ENCODE measurements around the gene PRR20G. TPM values are rescaled to one million over a fixed set of nuclear protein-coding genes. Genes with fewer than 3 reads are reported as not detected.

PRR20G gene
- total and polyA plus RNA-seq, 2 experiments from 2014 or later = 0.39 TPM; not detected in 1

- TF ChIP-seq REST (IDR thresholded peaks at IDR 0.05; ENCODE audit: unreplicated experiment) (no peak), ZNF331 (CRISPR knock-in tag; IDR thresholded peaks at IDR 0.05; ENCODE audit: low read depth) (no peak)
These were observed 23.6 kb downstream of the PRR20G start (continued) for GRCh38 chr3:127264292-127264691.

- ATAC-seq = no peak
- H3K27ac ChIP-seq (ENCODE audit: low read depth) = no peak overlapping the region
- TF ChIP-seq, protein P1, sequence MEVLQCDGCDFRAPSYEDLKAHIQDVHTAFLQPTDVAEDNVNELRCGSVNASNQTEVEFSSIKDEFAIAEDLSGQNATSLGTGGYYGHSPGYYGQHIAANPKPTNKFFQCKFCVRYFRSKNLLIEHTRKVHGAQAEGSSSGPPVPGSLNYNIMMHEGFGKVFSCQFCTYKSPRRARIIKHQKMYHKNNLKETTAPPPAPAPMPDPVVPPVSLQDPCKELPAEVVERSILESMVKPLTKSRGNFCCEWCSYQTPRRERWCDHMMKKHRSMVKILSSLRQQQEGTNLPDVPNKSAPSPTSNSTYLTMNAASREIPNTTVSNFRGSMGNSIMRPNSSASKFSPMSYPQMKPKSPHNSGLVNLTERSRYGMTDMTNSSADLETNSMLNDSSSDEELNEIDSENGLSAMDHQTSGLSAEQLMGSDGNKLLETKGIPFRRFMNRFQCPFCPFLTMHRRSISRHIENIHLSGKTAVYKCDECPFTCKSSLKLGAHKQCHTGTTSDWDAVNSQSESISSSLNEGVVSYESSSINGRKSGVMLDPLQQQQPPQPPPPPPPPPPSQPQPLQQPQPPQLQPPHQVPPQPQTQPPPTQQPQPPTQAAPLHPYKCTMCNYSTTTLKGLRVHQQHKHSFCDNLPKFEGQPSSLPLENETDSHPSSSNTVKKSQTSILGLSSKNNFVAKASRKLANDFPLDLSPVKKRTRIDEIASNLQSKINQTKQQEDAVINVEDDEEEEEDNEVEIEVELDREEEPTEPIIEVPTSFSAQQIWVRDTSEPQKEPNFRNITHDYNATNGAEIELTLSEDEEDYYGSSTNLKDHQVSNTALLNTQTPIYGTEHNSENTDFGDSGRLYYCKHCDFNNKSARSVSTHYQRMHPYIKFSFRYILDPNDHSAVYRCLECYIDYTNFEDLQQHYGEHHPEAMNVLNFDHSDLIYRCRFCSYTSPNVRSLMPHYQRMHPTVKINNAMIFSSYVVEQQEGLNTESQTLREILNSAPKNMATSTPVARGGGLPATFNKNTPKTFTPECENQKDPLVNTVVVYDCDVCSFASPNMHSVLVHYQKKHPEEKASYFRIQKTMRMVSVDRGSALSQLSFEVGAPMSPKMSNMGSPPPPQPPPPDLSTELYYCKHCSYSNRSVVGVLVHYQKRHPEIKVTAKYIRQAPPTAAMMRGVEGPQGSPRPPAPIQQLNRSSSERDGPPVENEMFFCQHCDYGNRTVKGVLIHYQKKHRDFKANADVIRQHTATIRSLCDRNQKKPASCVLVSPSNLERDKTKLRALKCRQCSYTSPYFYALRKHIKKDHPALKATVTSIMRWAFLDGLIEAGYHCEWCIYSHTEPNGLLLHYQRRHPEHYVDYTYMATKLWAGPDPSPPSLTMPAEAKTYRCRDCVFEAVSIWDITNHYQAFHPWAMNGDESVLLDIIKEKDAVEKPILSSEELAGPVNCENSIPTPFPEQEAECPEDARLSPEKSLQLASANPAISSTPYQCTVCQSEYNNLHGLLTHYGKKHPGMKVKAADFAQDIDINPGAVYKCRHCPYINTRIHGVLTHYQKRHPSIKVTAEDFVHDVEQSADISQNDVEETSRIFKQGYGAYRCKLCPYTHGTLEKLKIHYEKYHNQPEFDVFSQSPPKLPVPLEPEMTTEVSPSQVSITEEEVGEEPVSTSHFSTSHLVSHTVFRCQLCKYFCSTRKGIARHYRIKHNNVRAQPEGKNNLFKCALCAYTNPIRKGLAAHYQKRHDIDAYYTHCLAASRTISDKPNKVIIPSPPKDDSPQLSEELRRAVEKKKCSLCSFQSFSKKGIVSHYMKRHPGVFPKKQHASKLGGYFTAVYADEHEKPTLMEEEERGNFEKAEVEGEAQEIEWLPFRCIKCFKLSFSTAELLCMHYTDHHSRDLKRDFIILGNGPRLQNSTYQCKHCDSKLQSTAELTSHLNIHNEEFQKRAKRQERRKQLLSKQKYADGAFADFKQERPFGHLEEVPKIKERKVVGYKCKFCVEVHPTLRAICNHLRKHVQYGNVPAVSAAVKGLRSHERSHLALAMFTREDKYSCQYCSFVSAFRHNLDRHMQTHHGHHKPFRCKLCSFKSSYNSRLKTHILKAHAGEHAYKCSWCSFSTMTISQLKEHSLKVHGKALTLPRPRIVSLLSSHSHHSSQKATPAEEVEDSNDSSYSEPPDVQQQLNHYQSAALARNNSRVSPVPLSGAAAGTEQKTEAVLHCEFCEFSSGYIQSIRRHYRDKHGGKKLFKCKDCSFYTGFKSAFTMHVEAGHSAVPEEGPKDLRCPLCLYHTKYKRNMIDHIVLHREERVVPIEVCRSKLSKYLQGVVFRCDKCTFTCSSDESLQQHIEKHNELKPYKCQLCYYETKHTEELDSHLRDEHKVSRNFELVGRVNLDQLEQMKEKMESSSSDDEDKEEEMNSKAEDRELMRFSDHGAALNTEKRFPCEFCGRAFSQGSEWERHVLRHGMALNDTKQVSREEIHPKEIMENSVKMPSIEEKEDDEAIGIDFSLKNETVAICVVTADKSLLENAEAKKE (CRISPR knock-in tag; IDR thresholded peaks at IDR 0.05) = no peak
- TF ChIP-seq, protein P2, sequence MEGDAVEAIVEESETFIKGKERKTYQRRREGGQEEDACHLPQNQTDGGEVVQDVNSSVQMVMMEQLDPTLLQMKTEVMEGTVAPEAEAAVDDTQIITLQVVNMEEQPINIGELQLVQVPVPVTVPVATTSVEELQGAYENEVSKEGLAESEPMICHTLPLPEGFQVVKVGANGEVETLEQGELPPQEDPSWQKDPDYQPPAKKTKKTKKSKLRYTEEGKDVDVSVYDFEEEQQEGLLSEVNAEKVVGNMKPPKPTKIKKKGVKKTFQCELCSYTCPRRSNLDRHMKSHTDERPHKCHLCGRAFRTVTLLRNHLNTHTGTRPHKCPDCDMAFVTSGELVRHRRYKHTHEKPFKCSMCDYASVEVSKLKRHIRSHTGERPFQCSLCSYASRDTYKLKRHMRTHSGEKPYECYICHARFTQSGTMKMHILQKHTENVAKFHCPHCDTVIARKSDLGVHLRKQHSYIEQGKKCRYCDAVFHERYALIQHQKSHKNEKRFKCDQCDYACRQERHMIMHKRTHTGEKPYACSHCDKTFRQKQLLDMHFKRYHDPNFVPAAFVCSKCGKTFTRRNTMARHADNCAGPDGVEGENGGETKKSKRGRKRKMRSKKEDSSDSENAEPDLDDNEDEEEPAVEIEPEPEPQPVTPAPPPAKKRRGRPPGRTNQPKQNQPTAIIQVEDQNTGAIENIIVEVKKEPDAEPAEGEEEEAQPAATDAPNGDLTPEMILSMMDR (conservative IDR thresholded peaks at IDR 0.05; ENCODE audit: low read depth in 2 of 2) = no peak
- no peak for TF ChIP-seq CREB1 (CRISPR knock-in tag; IDR thresholded peaks at IDR 0.05; ENCODE audit: low read depth)
- TF ChIP-seq ZNF331 (CRISPR knock-in tag; IDR thresholded peaks at IDR 0.05; ENCODE audit: low read depth) = no peak
- TF ChIP-seq, protein P3, sequence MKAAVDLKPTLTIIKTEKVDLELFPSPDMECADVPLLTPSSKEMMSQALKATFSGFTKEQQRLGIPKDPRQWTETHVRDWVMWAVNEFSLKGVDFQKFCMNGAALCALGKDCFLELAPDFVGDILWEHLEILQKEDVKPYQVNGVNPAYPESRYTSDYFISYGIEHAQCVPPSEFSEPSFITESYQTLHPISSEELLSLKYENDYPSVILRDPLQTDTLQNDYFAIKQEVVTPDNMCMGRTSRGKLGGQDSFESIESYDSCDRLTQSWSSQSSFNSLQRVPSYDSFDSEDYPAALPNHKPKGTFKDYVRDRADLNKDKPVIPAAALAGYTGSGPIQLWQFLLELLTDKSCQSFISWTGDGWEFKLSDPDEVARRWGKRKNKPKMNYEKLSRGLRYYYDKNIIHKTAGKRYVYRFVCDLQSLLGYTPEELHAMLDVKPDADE (IDR thresholded peaks at IDR 0.05) = no peak
- TF ChIP-seq EZH2phosphoT487 (IDR thresholded peaks at IDR 0.05; ENCODE audit: unreplicated experiment) = no peak
- Mint-ChIP-seq H3K4me1 (no peaks in the 10 kb centered on the region), H3K4me3 (no peak overlapping the region), H3K27me3 (ENCODE audit: insufficient read depth, low read depth, poor library complexity) (peaks cover 2% of the 10 kb centered on the region), H3K27ac (no peak overlapping the region), H3K9me3 (peaks cover 7% of the 10 kb centered on the region), H3K36me3 (ENCODE audit: low read depth) (no peaks in the 10 kb centered on the region)
- H3K9me2 ChIP-seq (ENCODE audit: insufficient read depth) = no peaks in the 10 kb centered on the region
- no peaks in the 10 kb centered on the region for H3K79me2 ChIP-seq (replicated peaks; ENCODE audit: insufficient read depth)
- H3K36me3 ChIP-seq (ENCODE audit: insufficient read depth) = no peaks in the 10 kb centered on the region
- no peaks in the 10 kb centered on the region for H3K27me3 ChIP-seq (ENCODE audit: insufficient read depth)
- H3K4me2 ChIP-seq = no peak overlapping the region
- H3F3A ChIP-seq (replicated peaks; ENCODE audit: low read depth) = no peaks in the 10 kb centered on the region
- H3K4me3 ChIP-seq = no peak overlapping the region
- H4K20me1 ChIP-seq (replicated peaks; ENCODE audit: insufficient read depth) = no peaks in the 10 kb centered on the region
- H2AFZ ChIP-seq = no peak overlapping the region
- DNase-seq (ENCODE audit: low spot score) = no peak
- H3K4me1 ChIP-seq (ENCODE audit: insufficient read depth) = no peaks in the 10 kb centered on the region
These were observed 24.1 kb downstream of the PRR20G start for GRCh38 chr3:127263586-127264231.

Data from GM23338 (cell line).